ENCODE results near the gene MOB1A. TPM values are rescaled to one million over a fixed set of nuclear protein-coding genes. Genes with fewer than 3 reads are reported as not detected.
A peak's percentile ranks its signal among the peaks of the same experiment; 100 is the strongest.

MOB1A gene
- total and polyA plus RNA-seq, 3 experiments from 2014 or later = 161 to 185 (median 177) TPM

GRCh38 chr2:74110537-74110936 lies 68.1 kb downstream of the MOB1A start:
- no peak overlapping the region for H3K27ac Mint-ChIP-seq
- Histone ChIP-seq H3K9me3 (ENCODE audit: low read length) (no peaks in the 10 kb centered on the region), H3K27ac (ENCODE audit: low read depth, low read length) (no peak overlapping the region), H3K27me3 (ENCODE audit: insufficient read depth, low read length, poor library complexity, severe bottlenecking) (no peaks in the 10 kb centered on the region), H3K36me3 (ENCODE audit: insufficient read depth, low read length) (no peaks in the 10 kb centered on the region), H3K4me1 (ENCODE audit: insufficient read depth, low read length) (no peaks in the 10 kb centered on the region), H3K4me3 (ENCODE audit: low read length) (no peak overlapping the region)
- H3K4me1 Mint-ChIP-seq = no peaks in the 10 kb centered on the region
- no peaks in the 10 kb centered on the region for H3K9me3 Mint-ChIP-seq
- ChIA-PET POLR2A (interaction anchor here (0.9 kb wide), 1 partner anchor 10 kb away, joined by 4 read pairs; no protein-coding TSS in a partner anchor), CTCF (interaction anchor here (2.1 kb wide), 1 partner anchor 10 kb away, joined by 6 read pairs; no protein-coding TSS in a partner anchor)
- peaks cover 0 to 8% (median 1%) of the 10 kb centered on the region in 3 donors for H3K36me3 Mint-ChIP-seq
- H3K4me3 Mint-ChIP-seq = no peak overlapping the region
- H3K27me3 Mint-ChIP-seq = peaks cover 5 to 17% of the 10 kb centered on the region in 2 donors
- no peak for DNase-seq

GRCh38 chr2:74109551-74109950 lies 69.1 kb downstream of the MOB1A start:
- Mint-ChIP-seq H3K27ac (peak overlapping the region in 1 of 8 donors; percentile 40), H3K36me3 (peaks cover 2 to 6% (median 5%) of the 10 kb centered on the region in 3 donors), H3K4me3 (no peak overlapping the region), H3K9me3 (no peaks in the 10 kb centered on the region), H3K27me3 (peaks cover 5 to 9% of the 10 kb centered on the region in 2 donors), H3K4me1 (no peaks in the 10 kb centered on the region)
- Histone ChIP-seq H3K27ac (ENCODE audit: low read depth, low read length) (no peak overlapping the region), H3K36me3 (ENCODE audit: insufficient read depth, low read length) (no peaks in the 10 kb centered on the region), H3K27me3 (ENCODE audit: insufficient read depth, low read length, poor library complexity, severe bottlenecking) (no peaks in the 10 kb centered on the region), H3K4me1 (ENCODE audit: insufficient read depth, low read length) (no peaks in the 10 kb centered on the region), H3K9me3 (ENCODE audit: low read length) (no peaks in the 10 kb centered on the region), H3K4me3 (ENCODE audit: low read length) (no peak overlapping the region)
- ChIA-PET POLR2A (interaction anchor here (0.9 kb wide), 1 partner anchor 11 kb away, joined by 4 read pairs; no protein-coding TSS in a partner anchor), CTCF (interaction anchor here (0.7 to 2.1 kb wide), 2 partner anchors 11 to 285 kb away, joined by 3 to 6 read pairs; no protein-coding TSS in a partner anchor)
- DNase-seq = no peak

- no peak overlapping the region for H3K4me3 ChIP-seq (ENCODE audit: low read length)
- H3K27ac Mint-ChIP-seq = peak overlapping the region in 1 of 8 donors; percentile 48
- no peaks in the 10 kb centered on the region for H3K27me3 ChIP-seq (ENCODE audit: insufficient read depth, low read length, poor library complexity, severe bottlenecking)
- ChIA-PET POLR2A (no interaction called here), CTCF (no interaction called here)
- H3K36me3 ChIP-seq (ENCODE audit: insufficient read depth, low read length) = no peaks in the 10 kb centered on the region
- no peaks in the 10 kb centered on the region for H3K4me1 ChIP-seq (ENCODE audit: insufficient read depth, low read length)
- H3K36me3 Mint-ChIP-seq = peaks cover 0 to 25% (median 5%) of the 10 kb centered on the region in 3 donors
- H3K9me3 ChIP-seq (ENCODE audit: low read length) = no peaks in the 10 kb centered on the region
- no peak overlapping the region for H3K27ac ChIP-seq (ENCODE audit: low read depth, low read length)
- no peaks in the 10 kb centered on the region for H3K9me3 Mint-ChIP-seq
- H3K4me3 Mint-ChIP-seq = no peak overlapping the region
- no peak for DNase-seq
- H3K27me3 Mint-ChIP-seq = peaks cover 1 to 3% of the 10 kb centered on the region in 2 donors
- H3K4me1 Mint-ChIP-seq = peaks cover 0 to 4% (median 1%) of the 10 kb centered on the region in 3 donors
Measured at GRCh38 chr2:74107071-74107470, 71.6 kb downstream of the MOB1A start.

GRCh38 chr2:74105413-74105812 lies 73.3 kb downstream of the MOB1A start:
- ChIA-PET POLR2A (no interaction called here), CTCF (interaction anchor here (1.5 kb wide), 1 partner anchor 195 kb away, joined by 5 read pairs; no protein-coding TSS in a partner anchor)
- Mint-ChIP-seq H3K4me3 (peak overlapping the region in 1 of 7 donors; percentile 44), H3K9me3 (no peaks in the 10 kb centered on the region), H3K4me1 (peaks cover 0 to 4% (median 1%) of the 10 kb centered on the region in 3 donors), H3K36me3 (peaks cover 0 to 41% (median 5%) of the 10 kb centered on the region in 3 donors), H3K27me3 (no peaks in the 10 kb centered on the region), H3K27ac (no peak overlapping the region)
- no peaks in the 10 kb centered on the region for H3K4me1 ChIP-seq (ENCODE audit: insufficient read depth, low read length)
- DNase-seq = no peak
- no peaks in the 10 kb centered on the region for H3K27me3 ChIP-seq (ENCODE audit: insufficient read depth, low read length, poor library complexity, severe bottlenecking)
- no peaks in the 10 kb centered on the region for H3K9me3 ChIP-seq (ENCODE audit: low read length)
- no peak overlapping the region for H3K27ac ChIP-seq (ENCODE audit: low read depth, low read length)
- H3K4me3 ChIP-seq (ENCODE audit: low read length) = no peak overlapping the region
- peaks cover 8% of the 10 kb centered on the region for H3K36me3 ChIP-seq (ENCODE audit: insufficient read depth, low read length)

GRCh38 chr2:74104839-74105238 lies 73.8 kb downstream of the MOB1A start:
- no peak overlapping the region for H3K27ac Mint-ChIP-seq
- H3K27me3 Mint-ChIP-seq = no peaks in the 10 kb centered on the region
- H3K4me1 Mint-ChIP-seq = peaks cover 0 to 4% (median 1%) of the 10 kb centered on the region in 3 donors
- H3K9me3 Mint-ChIP-seq = no peaks in the 10 kb centered on the region
- H3K4me3 Mint-ChIP-seq = no peak overlapping the region
- Histone ChIP-seq H3K27ac (ENCODE audit: low read depth, low read length) (no peak overlapping the region), H3K27me3 (ENCODE audit: insufficient read depth, low read length, poor library complexity, severe bottlenecking) (no peaks in the 10 kb centered on the region), H3K9me3 (ENCODE audit: low read length) (no peaks in the 10 kb centered on the region), H3K4me1 (ENCODE audit: insufficient read depth, low read length) (no peaks in the 10 kb centered on the region), H3K4me3 (ENCODE audit: low read length) (no peak overlapping the region), H3K36me3 (ENCODE audit: insufficient read depth, low read length) (peaks cover 13% of the 10 kb centered on the region)
- POLR2A ChIA-PET = no interaction called here
- DNase-seq = peak in 1 of 5 donors; percentile 8
- CTCF ChIA-PET = interaction anchor here (1.5 kb wide), 1 partner anchor 195 kb away, joined by 5 read pairs; no protein-coding TSS in a partner anchor
- peaks cover 0 to 47% (median 5%) of the 10 kb centered on the region in 3 donors for H3K36me3 Mint-ChIP-seq

GRCh38 chr2:74103763-74104162 lies 74.9 kb downstream of the MOB1A start:
- peak overlapping the region in 1 of 8 donors; percentile 69 for H3K27ac Mint-ChIP-seq
- POLR2A ChIA-PET = interaction anchor here (0.7 kb wide), 1 partner anchor 116 kb away, joined by 4 read pairs; no protein-coding TSS in a partner anchor
- H3K9me3 Mint-ChIP-seq = no peaks in the 10 kb centered on the region

More at GRCh38 chr2:74103763-74104162, 74.9 kb downstream of the MOB1A start:
- Histone ChIP-seq H3K4me1 (ENCODE audit: insufficient read depth, low read length) (no peaks in the 10 kb centered on the region), H3K36me3 (ENCODE audit: insufficient read depth, low read length) (peaks cover 20% of the 10 kb centered on the region), H3K4me3 (ENCODE audit: low read length) (no peak overlapping the region), H3K27ac (ENCODE audit: low read depth, low read length) (no peak overlapping the region), H3K9me3 (ENCODE audit: low read length) (no peaks in the 10 kb centered on the region), H3K27me3 (ENCODE audit: insufficient read depth, low read length, poor library complexity, severe bottlenecking) (no peaks in the 10 kb centered on the region)
- DNase-seq = no peak
- Mint-ChIP-seq H3K4me1 (peaks cover 0 to 4% (median 1%) of the 10 kb centered on the region in 3 donors), H3K36me3 (peaks cover 0 to 57% (median 11%) of the 10 kb centered on the region in 3 donors), H3K27me3 (no peaks in the 10 kb centered on the region), H3K4me3 (no peak overlapping the region)
- CTCF ChIA-PET = no interaction called here

Other genes starting within 250 kb of the MOB1A start
- gene TET3, start 194.0 kb downstream of the MOB1A start, total RNA-seq = 10 to 100 TPM; 19.9 to 20.5 TPM
- gene TET3, start 194.0 kb downstream of the MOB1A start, polyA plus RNA-seq = 0.78 TPM
- gene BOLA3, start 31.0 kb downstream of the MOB1A start, total RNA-seq = 100 to 1,000 TPM; 131 to 133 TPM
- 74.1 TPM for gene BOLA3, start 31.0 kb downstream of the MOB1A start, polyA plus RNA-seq
- gene MTHFD2, start 19.7 kb upstream of the MOB1A start, total RNA-seq = 100 to 1,000 TPM; 379 to 397 TPM
- gene MTHFD2, start 19.7 kb upstream of the MOB1A start, polyA plus RNA-seq = 11.0 TPM
- 1 to 10 TPM; 1.8 to 1.9 TPM for gene SLC4A5, start 164.5 kb upstream of the MOB1A start, total RNA-seq
- gene SLC4A5, start 164.5 kb upstream of the MOB1A start, polyA plus RNA-seq = 0.13 TPM
- 100 to 1,000 TPM; 113 to 114 TPM for gene DCTN1, start 201.4 kb upstream of the MOB1A start, total RNA-seq
- gene DCTN1, start 201.4 kb upstream of the MOB1A start, polyA plus RNA-seq = 90.2 TPM
- 1 to 10 TPM; 2.7 to 3.2 TPM for gene C2orf81, start 242.7 kb upstream of the MOB1A start, total RNA-seq
- 2.6 TPM for gene C2orf81, start 242.7 kb upstream of the MOB1A start, polyA plus RNA-seq
- gene WDR54, start 242.9 kb upstream of the MOB1A start, total RNA-seq = 10 to 100 TPM; 75.5 to 86.6 TPM
- gene WDR54, start 242.9 kb upstream of the MOB1A start, polyA plus RNA-seq = 55.5 TPM

All from CD8-positive, alpha-beta memory T cell (primary cell).